Peyer's patch (tissue), 4 donors: Measurements from ENCODE around the gene PCDHB15. TPM values are rescaled to one million over a fixed set of nuclear protein-coding genes. Genes with fewer than 3 reads are reported as not detected.

Experiments used
- DNase-seq, 3 donors: peaks; one replicate each; pipeline ENCODE4 v3.0.0-alpha.2; 2017 to 2019
- H3K27ac ChIP-seq, 4 donors: fragments of 200-600 bp; sonication (generic); one replicate each; pipeline ENCODE4 v1.5.1; 2016 to 2019
- H3K27me3 ChIP-seq, 2 donors: fragments of 200-600 bp; sonication (generic); one replicate each; pipeline ENCODE4 v1.5.1; 2019
- H3K36me3 ChIP-seq, 3 donors: fragments of 200-600 bp; sonication (generic); one replicate each; pipeline ENCODE4 v1.5.1; 2016 to 2019
- H3K4me1 ChIP-seq, 4 donors: fragments of 200-600 bp; sonication (generic); one replicate each; pipeline ENCODE4 v1.5.1; 2016 to 2019
- H3K4me3 ChIP-seq, 4 donors: fragments of 200-600 bp; sonication (generic); 1 replicate in 3 of 4; 2 replicates in 1 of 4; pipeline ENCODE4 v1.5.1; 2016 to 2019; ENCODE audit warnings: mild to moderate bottlenecking in 1 of 4
- H3K9me3 ChIP-seq, 4 donors: fragments of 200-600 bp; sonication (generic); one replicate each; pipeline ENCODE4 v1.5.1; 2016 to 2019; ENCODE audit warnings: mild to moderate bottlenecking in 1 of 4
- POLR2A ChIP-seq, 2 donors: fragments of 450-650 bp; IDR thresholded peaks; one replicate each; pipeline ENCODE4 v1.5.1; 2017; ENCODE audit warnings: antibody characterized with exemption in 2 of 2, mild to moderate bottlenecking in 2 of 2, moderate library complexity in 2 of 2
- total RNA-seq, 4 donors: library from RNA; depleted of rRNA; stranded (reverse); fragments of >200 nt; gene quantifications; one replicate each; pipeline ENCODE4 v1.1.0, GENCODE V29; 2016
- TF ChIP-seq, protein P1 (sequence below), 6 experiments: fragments of 450-650 bp in 4 of 6; fragments of 200-600 bp in 2 of 6; sonication (generic) in 1 of 6; IDR thresholded peaks; one replicate each; pipeline ENCODE4 v1.5.1; 2017 to 2019; ENCODE audit warnings: antibody characterized with exemption in 6 of 6, mild to moderate bottlenecking in 3 of 6, moderate library complexity in 1 of 6

Gene PCDHB15
- total RNA-seq, 4 donors from 2014 or later, result 0.27 to 0.35 TPM; not detected in 2

DNA sequence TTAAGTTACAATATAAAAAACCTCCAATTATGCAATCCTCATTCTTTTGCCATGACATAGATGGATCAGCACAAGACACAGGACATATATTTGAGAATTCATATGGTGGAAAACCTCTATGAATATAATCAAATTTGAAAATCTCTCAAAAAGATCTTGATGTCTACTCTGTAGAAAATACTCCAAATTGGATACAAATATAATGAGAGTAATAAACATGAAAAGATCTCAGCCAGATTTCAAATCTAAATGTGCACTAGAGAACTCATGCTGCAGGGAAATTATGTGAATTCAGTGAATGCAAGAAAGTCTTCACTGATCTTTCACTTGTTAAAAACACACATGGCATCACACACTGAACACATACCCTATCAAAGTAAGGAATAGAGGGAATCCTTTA, 13.8 kb downstream of the PCDHB15 start:
- Histone ChIP-seq H3K36me3 (no peaks in the 10 kb centered on the region), H3K4me1 (no peaks in the 10 kb centered on the region), H3K27ac (no peak overlapping the region), H3K27me3 (no peaks in the 10 kb centered on the region), H3K4me3 (no peak overlapping the region), H3K9me3 (peaks cover 0 to 95% (median 33%) of the 10 kb centered on the region in 4 donors)
- DNase-seq, result no peak
- TF ChIP-seq, protein P1, sequence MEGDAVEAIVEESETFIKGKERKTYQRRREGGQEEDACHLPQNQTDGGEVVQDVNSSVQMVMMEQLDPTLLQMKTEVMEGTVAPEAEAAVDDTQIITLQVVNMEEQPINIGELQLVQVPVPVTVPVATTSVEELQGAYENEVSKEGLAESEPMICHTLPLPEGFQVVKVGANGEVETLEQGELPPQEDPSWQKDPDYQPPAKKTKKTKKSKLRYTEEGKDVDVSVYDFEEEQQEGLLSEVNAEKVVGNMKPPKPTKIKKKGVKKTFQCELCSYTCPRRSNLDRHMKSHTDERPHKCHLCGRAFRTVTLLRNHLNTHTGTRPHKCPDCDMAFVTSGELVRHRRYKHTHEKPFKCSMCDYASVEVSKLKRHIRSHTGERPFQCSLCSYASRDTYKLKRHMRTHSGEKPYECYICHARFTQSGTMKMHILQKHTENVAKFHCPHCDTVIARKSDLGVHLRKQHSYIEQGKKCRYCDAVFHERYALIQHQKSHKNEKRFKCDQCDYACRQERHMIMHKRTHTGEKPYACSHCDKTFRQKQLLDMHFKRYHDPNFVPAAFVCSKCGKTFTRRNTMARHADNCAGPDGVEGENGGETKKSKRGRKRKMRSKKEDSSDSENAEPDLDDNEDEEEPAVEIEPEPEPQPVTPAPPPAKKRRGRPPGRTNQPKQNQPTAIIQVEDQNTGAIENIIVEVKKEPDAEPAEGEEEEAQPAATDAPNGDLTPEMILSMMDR (IDR thresholded peaks at IDR 0.05), result no peak
- TF ChIP-seq POLR2A (IDR thresholded peaks at IDR 0.05), result no peak

DNA sequence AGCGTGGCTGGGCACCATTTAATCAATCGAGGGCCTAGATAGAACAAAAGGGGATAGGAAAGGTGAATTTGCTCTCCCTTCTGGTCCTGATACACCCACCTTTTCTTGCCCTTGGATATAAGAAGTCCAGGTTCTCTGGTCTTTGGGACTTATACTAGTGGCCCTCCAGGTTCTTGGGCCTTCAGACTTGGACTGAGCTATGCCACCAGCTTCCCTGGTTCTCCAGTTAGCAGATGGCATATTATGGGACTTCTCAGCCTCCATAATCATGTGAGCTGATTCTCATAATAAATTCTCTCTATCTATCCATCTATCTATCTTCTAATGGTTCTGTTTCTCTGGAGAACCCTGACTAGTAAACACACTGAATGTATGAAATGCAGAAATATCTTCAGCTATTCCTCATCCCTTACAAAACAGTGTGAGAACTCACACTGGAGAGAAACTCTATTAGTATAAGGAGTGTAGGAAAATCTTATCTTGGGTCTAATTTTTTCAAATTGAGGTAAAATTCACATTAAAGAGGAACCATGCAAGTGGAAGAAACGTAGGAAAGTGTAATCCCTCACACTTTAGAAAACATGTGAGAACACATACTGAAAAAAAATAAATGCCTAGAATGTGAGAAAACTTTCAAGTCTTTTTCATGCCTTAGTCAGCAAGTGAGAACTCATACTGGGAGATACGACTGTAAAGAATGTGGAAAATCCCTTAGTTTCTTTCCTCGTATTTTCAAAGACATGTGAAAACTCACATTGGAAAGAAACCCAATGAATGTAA, 15.5 kb downstream of the PCDHB15 start:
- Histone ChIP-seq H3K36me3 (no peaks in the 10 kb centered on the region), H3K4me3 (no peak overlapping the region), H3K9me3 (peaks cover 0 to 100% (median 34%) of the 10 kb centered on the region in 4 donors), H3K4me1 (no peaks in the 10 kb centered on the region), H3K27ac (no peak overlapping the region), H3K27me3 (no peaks in the 10 kb centered on the region)
- no peak for TF ChIP-seq POLR2A (IDR thresholded peaks at IDR 0.05)
- TF ChIP-seq, protein P1 (IDR thresholded peaks at IDR 0.05), result no peak
- DNase-seq, result no peak

DNA sequence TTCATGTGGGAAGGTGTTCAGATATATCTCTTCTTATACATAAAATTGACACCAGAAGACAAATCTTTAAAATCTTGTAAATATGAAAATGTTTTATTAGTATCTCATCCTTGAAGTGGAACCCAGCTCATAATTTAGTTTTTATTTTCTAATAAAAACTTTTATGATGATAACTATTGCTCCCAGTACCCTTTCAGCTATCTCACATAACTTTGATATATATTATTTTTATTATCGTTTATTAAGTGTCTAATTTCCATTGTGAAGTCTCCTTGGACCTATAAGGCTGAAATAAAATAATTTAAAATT, 16.0 kb downstream of the PCDHB15 start:
- Histone ChIP-seq H3K27ac (no peak overlapping the region), H3K36me3 (no peaks in the 10 kb centered on the region), H3K9me3 (peaks cover 0 to 100% (median 34%) of the 10 kb centered on the region in 4 donors), H3K4me1 (no peaks in the 10 kb centered on the region), H3K4me3 (no peak overlapping the region), H3K27me3 (no peaks in the 10 kb centered on the region)
- no peak for DNase-seq
- TF ChIP-seq, protein P1 (IDR thresholded peaks at IDR 0.05), result no peak
- no peak for TF ChIP-seq POLR2A (IDR thresholded peaks at IDR 0.05)

DNA sequence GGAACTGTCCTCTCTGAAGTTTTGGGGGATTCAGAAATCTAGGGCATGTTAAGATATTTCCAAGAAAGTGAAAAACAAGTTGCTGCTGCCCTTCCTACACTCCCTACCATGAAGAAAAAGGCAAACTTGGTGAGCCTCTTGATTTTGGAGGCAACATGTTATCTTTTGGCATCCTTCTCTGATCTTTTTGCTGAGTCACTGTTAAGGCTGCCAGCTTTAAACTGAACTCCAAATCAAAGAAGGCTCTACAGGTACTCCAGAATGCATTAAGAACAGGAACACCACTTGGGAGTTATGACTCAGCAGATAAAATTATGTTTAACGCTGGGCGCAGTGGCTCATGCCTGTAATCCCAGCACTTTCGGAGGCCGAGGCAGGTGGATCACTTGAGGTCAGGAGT, 24.0 kb downstream of the PCDHB15 start:
- no peaks in the 10 kb centered on the region for H3K27me3 ChIP-seq
- DNase-seq, result no peak
- no peak for TF ChIP-seq POLR2A (IDR thresholded peaks at IDR 0.05)
- no peak overlapping the region for H3K27ac ChIP-seq
- H3K4me3 ChIP-seq, result no peak overlapping the region
- peaks cover 0 to 86% (median 22%) of the 10 kb centered on the region in 4 donors for H3K9me3 ChIP-seq
- H3K36me3 ChIP-seq, result no peaks in the 10 kb centered on the region
- no peaks in the 10 kb centered on the region for H3K4me1 ChIP-seq

DNA sequence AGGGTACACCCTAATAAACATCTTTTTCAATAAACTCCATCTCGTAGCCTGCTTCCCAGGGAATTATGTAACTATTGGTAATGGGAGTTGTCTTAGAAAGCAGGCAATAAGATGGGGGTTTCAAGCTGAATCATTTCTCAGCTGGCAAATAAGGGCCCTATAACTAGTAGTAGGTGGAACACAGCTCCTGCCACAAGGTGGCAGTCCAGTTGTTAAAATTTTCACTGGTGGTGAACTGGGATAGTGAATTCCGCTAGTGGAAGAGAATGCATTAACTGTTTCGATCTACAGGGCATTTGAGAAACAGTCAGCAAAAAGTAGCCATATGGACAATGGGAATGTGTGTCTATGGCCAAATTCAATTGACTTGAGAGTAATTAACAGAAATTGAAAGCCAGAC, 27.7 kb downstream of the PCDHB15 start:
- no peak overlapping the region for H3K27ac ChIP-seq
- no peaks in the 10 kb centered on the region for H3K27me3 ChIP-seq
- H3K4me1 ChIP-seq, result no peaks in the 10 kb centered on the region
- no peak overlapping the region for H3K4me3 ChIP-seq
- no peaks in the 10 kb centered on the region for H3K36me3 ChIP-seq
- H3K9me3 ChIP-seq, result peaks cover 0 to 82% (median 18%) of the 10 kb centered on the region in 4 donors
- TF ChIP-seq POLR2A (IDR thresholded peaks at IDR 0.05), result no peak
- TF ChIP-seq, protein P1 (IDR thresholded peaks at IDR 0.05), result no peak
- DNase-seq, result no peak

DNA sequence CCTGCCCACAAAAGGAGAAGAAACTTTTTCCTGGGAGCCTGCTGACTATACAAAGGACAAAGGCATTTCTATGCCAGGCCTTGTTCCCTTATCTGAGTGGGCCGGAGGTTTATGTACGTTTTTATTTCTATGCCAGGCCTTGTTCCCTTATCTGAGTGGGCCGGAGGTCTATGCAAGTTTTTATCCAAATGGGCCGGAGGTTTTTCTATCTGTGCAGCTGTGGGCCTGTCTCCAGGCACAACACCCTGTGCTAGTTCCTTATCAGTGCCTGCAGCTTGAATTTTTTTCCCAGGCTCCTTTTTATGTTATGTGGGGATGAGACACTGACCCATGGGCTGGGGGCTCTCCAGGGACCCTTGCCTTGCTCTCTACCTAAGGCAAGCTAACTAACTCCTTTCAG, 53.2 kb downstream of the PCDHB15 start:
- Histone ChIP-seq H3K27me3 (no peaks in the 10 kb centered on the region), H3K4me3 (no peak overlapping the region), H3K36me3 (no peaks in the 10 kb centered on the region), H3K9me3 (peaks cover 0 to 84% (median 5%) of the 10 kb centered on the region in 4 donors), H3K4me1 (no peaks in the 10 kb centered on the region), H3K27ac (no peak overlapping the region)
- TF ChIP-seq POLR2A (IDR thresholded peaks at IDR 0.05), result no peak
- TF ChIP-seq, protein P1 (IDR thresholded peaks at IDR 0.05), result no peak
- no peak for DNase-seq

Other genes starting within 250 kb of the PCDHB15 start
- not detected for gene PCDHB1, start 194.0 kb upstream of the PCDHB15 start, total RNA-seq
- gene PCDHB2, start 150.8 kb upstream of the PCDHB15 start, total RNA-seq, result 1 to 10 TPM in 1 of 4 donors, under 1 TPM in 3; 0.35 to 1.3 (median 0.65) TPM
- gene PCDHB3, start 144.9 kb upstream of the PCDHB15 start, total RNA-seq, result 1 to 10 TPM in 2 of 4 donors, under 1 TPM in 1, not detected in 1; 0.70 to 4.1 (median 1.1) TPM
- 1 to 10 TPM in 2 of 4 donors, under 1 TPM in 1, not detected in 1; 0.80 to 6.6 (median 1.2) TPM for gene PCDHB4, start 123.6 kb upstream of the PCDHB15 start, total RNA-seq
- gene PCDHB5, start 110.2 kb upstream of the PCDHB15 start, total RNA-seq, result under 1 TPM in 1 of 4 donors, not detected in 3; 0.18 TPM
- under 1 TPM in 1 of 4 donors, not detected in 3; 0.54 TPM for gene PCDHB6, start 95.3 kb upstream of the PCDHB15 start, total RNA-seq
- gene PCDHB7, start 72.8 kb upstream of the PCDHB15 start, total RNA-seq, result under 1 TPM in 2 of 4 donors, not detected in 2; 0.53 to 0.54 TPM
- not detected for gene PCDHB8, start 67.6 kb upstream of the PCDHB15 start, total RNA-seq
- 1 to 10 TPM in 1 of 4 donors, under 1 TPM in 2, not detected in 1; 0.35 to 5.8 (median 0.40) TPM for gene PCDHB16, start 63.0 kb upstream of the PCDHB15 start, total RNA-seq
- gene PCDHB9, start 58.2 kb upstream of the PCDHB15 start, total RNA-seq, result 1 to 10 TPM in 1 of 4 donors, under 1 TPM in 3; 0.18 to 1.7 (median 0.39) TPM
- gene PCDHB10, start 53.0 kb upstream of the PCDHB15 start, total RNA-seq, result under 1 TPM in 3 of 4 donors, not detected in 1; 0.54 to 0.83 (median 0.76) TPM
- 1 to 10 TPM in 1 of 4 donors, under 1 TPM in 1, not detected in 2; 0.27 to 2.8 TPM for gene PCDHB11, start 45.8 kb upstream of the PCDHB15 start, total RNA-seq
- 1 to 10 TPM in 1 of 4 donors, under 1 TPM in 3; 0.35 to 4.1 (median 0.88) TPM for gene PCDHB12, start 36.7 kb upstream of the PCDHB15 start, total RNA-seq
- under 1 TPM; 0.13 to 0.83 (median 0.32) TPM for gene PCDHB13, start 31.5 kb upstream of the PCDHB15 start, total RNA-seq
- 1 to 10 TPM in 1 of 4 donors, under 1 TPM in 2, not detected in 1; 0.19 to 1.1 (median 0.54) TPM for gene PCDHB14, start 22.1 kb upstream of the PCDHB15 start, total RNA-seq
- gene SLC25A2, start 58.7 kb downstream of the PCDHB15 start, total RNA-seq, result 1 to 10 TPM; 1.1 to 4.1 (median 2.9) TPM
- 10 to 100 TPM; 42.2 to 80.0 (median 47.5) TPM for gene TAF7, start 75.4 kb downstream of the PCDHB15 start, total RNA-seq
- gene PCDHGA1, start 85.1 kb downstream of the PCDHB15 start, total RNA-seq, result 1 to 10 TPM in 1 of 4 donors, not detected in 3; 1.7 TPM
- gene PCDHGA2, start 93.4 kb downstream of the PCDHB15 start, total RNA-seq, result 1 to 10 TPM in 2 of 4 donors, under 1 TPM in 1, not detected in 1; 0.57 to 1.7 (median 1.1) TPM
- gene PCDHGA3, start 98.4 kb downstream of the PCDHB15 start, total RNA-seq, result 1 to 10 TPM in 1 of 4 donors, under 1 TPM in 2, not detected in 1; 0.40 to 1.7 (median 0.76) TPM
- gene PCDHGB1, start 104.7 kb downstream of the PCDHB15 start, total RNA-seq, result under 1 TPM in 3 of 4 donors, not detected in 1; 0.27 to 0.53 (median 0.47) TPM
- gene PCDHGA4, start 109.6 kb downstream of the PCDHB15 start, total RNA-seq, result 1 to 10 TPM in 2 of 4 donors, under 1 TPM in 2; 0.27 to 3.3 (median 0.81) TPM
- 1 to 10 TPM; 1.2 to 5.8 (median 1.6) TPM for gene PCDHGB2, start 114.6 kb downstream of the PCDHB15 start, total RNA-seq
- gene PCDHGA5, start 118.8 kb downstream of the PCDHB15 start, total RNA-seq, result 10 to 100 TPM in 1 of 4 donors, 1 to 10 TPM in 2, under 1 TPM in 1; 0.94 to 10.7 (median 1.7) TPM
- gene PCDHGB3, start 124.8 kb downstream of the PCDHB15 start, total RNA-seq, result 1 to 10 TPM; 1.6 to 5.0 (median 2.0) TPM
- 1 to 10 TPM in 2 of 4 donors, under 1 TPM in 2; 0.70 to 4.1 (median 1.0) TPM for gene PCDHGA6, start 128.5 kb downstream of the PCDHB15 start, total RNA-seq
- gene PCDHGA7, start 137.3 kb downstream of the PCDHB15 start, total RNA-seq, result 1 to 10 TPM in 2 of 4 donors, under 1 TPM in 2; 0.35 to 2.5 (median 0.95) TPM
- 1 to 10 TPM; 1.1 to 3.3 (median 1.9) TPM for gene PCDHGB4, start 142.3 kb downstream of the PCDHB15 start, total RNA-seq
- gene PCDHGA8, start 147.2 kb downstream of the PCDHB15 start, total RNA-seq, result 1 to 10 TPM in 2 of 4 donors, under 1 TPM in 2; 0.35 to 2.5 (median 1.1) TPM
- gene PCDHGB5, start 152.6 kb downstream of the PCDHB15 start, total RNA-seq, result 1 to 10 TPM; 2.3 to 9.1 (median 2.9) TPM
- 10 to 100 TPM in 1 of 4 donors, 1 to 10 TPM in 3; 1.9 to 17.3 (median 4.0) TPM for gene PCDHGA9, start 157.4 kb downstream of the PCDHB15 start, total RNA-seq
- 1 to 10 TPM; 1.1 to 7.4 (median 3.3) TPM for gene PCDHGB6, start 162.6 kb downstream of the PCDHB15 start, total RNA-seq
- gene PCDHGA10, start 167.6 kb downstream of the PCDHB15 start, total RNA-seq, result 1 to 10 TPM; 3.2 to 7.7 (median 4.2) TPM
- 1 to 10 TPM; 4.0 to 5.8 (median 4.3) TPM for gene PCDHGB7, start 172.3 kb downstream of the PCDHB15 start, total RNA-seq
- gene PCDHGA11, start 175.7 kb downstream of the PCDHB15 start, total RNA-seq, result 1 to 10 TPM; 1.1 to 5.0 (median 2.4) TPM
- 10 to 100 TPM in 1 of 4 donors, 1 to 10 TPM in 3; 1.4 to 12.4 (median 4.7) TPM for gene PCDHGA12, start 185.1 kb downstream of the PCDHB15 start, total RNA-seq
- gene PCDHGC3, start 230.6 kb downstream of the PCDHB15 start, total RNA-seq, result 10 to 100 TPM; 10.2 to 29.7 (median 16.7) TPM
- 10 to 100 TPM in 1 of 4 donors, 1 to 10 TPM in 3; 1.7 to 11.3 (median 5.3) TPM for gene PCDHGC4, start 239.6 kb downstream of the PCDHB15 start, total RNA-seq
- 1 to 10 TPM in 1 of 4 donors, under 1 TPM in 2, not detected in 1; 0.67 to 1.4 (median 0.95) TPM for gene PCDHGC5, start 243.7 kb downstream of the PCDHB15 start, total RNA-seq